ENCODE results near the gene S100A5.

DNA sequence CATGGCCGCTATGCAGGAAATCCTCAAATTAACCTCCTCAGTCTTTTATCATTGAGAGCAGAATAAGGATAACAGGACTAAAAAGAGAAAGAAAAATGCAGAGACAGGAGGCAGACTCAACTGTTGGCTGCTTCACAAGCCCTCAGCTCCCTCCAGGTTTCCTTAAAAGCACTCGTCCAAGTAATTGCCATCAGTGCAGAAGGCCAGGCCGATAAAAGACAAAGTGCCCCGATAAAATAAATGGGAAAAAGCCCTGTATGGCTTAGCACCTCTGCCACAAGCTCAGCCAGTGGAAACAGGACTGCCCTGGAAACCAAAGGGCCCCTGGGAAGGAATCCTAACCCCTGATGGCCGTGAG lies 13.1 kb downstream of the S100A5 start:
- TF ChIP-seq, protein P1, sequence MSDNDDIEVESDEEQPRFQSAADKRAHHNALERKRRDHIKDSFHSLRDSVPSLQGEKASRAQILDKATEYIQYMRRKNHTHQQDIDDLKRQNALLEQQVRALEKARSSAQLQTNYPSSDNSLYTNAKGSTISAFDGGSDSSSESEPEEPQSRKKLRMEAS (IDR thresholded peaks at IDR 0.05; ENCODE audit: low read depth, low read length) = no peak
- TF ChIP-seq POLR2AphosphoS2 (IDR thresholded peaks at IDR 0.05; ENCODE audit: low read depth, low read length) = no peak

All from GM12878 (cell line).